ENCODE results near the gene DMD. TPM values are rescaled to one million over a fixed set of nuclear protein-coding genes. Genes with fewer than 3 reads are reported as not detected.

Gene DMD
- total and polyA plus RNA-seq, 2 donors (not counting 1 experiment from before 2014, with no cell fraction given) = 2.0 to 51.8 TPM

DNA sequence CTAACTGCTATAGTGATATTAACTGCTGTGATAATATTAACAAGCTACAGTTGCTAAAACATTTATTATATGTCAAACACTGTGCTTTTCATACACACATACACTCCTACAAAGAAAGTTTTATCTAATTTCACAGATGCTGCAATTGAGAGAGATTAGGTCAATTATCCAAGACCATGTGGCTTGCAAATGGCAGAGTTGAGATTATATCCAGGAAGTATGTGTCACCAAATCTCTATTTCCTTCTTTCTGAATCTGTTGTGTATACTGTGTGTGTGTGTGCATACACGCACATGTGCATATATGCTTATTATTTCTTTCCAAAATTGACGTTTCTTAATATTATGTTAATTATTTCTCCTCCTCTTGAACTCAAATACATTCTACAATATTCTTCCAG is 1363.6 kb downstream of the DMD start:
- no peak overlapping the region for H3K4me3 ChIP-seq (ENCODE audit: control extremely low read depth in 1 of 5, extremely low read depth in 1 of 5, insufficient read depth in 1 of 5, low read depth in 2 of 5, low read length in 4 of 5)
- ATAC-seq (ENCODE audit: low read depth) = no peak
- no peaks in the 10 kb centered on the region for H3K36me3 ChIP-seq (replicated peaks in 1 of 2; ENCODE audit: control extremely low read depth in 1 of 2, control insufficient read depth in 1 of 2, extremely low read depth in 1 of 2, insufficient read depth in 2 of 2, low read length in 1 of 2)
- intact Hi-C loops (cut with micrococcal nuclease) = no loop called here
- H3K4me2 ChIP-seq (replicated peaks; ENCODE audit: low read depth, low read length, poor library complexity, severe bottlenecking) = no peak overlapping the region
- no peak overlapping the region for H3K27ac ChIP-seq (ENCODE audit: low read length in 2 of 2)
- no peak overlapping the region for H2AFZ ChIP-seq (ENCODE audit: insufficient read depth, low read depth, low read length, poor library complexity, severe bottlenecking)
- no peaks in the 10 kb centered on the region for H3K4me1 Mint-ChIP-seq
- no peak overlapping the region for H3K9ac ChIP-seq (ENCODE audit: low read length)
- no peaks in the 10 kb centered on the region for H3K4me1 ChIP-seq (ENCODE audit: control insufficient read depth in 2 of 2, insufficient read depth in 2 of 2, low read length in 2 of 2)
- no peaks in the 10 kb centered on the region for H3K9me3 ChIP-seq (ENCODE audit: control extremely low read depth in 1 of 3, control insufficient read depth in 2 of 3, insufficient read depth in 1 of 3, low read length in 2 of 3)
- no peak overlapping the region for H3K4me3 Mint-ChIP-seq
- CTCF ChIA-PET = no interaction called here
- WGBS (ENCODE audit: insufficient coverage) = no CpG with 5 or more reads among the region's 2 CpGs
- no peaks in the 10 kb centered on the region for H3K27me3 Mint-ChIP-seq
- no peak for DNase-seq
- TF ChIP-seq, protein P1, sequence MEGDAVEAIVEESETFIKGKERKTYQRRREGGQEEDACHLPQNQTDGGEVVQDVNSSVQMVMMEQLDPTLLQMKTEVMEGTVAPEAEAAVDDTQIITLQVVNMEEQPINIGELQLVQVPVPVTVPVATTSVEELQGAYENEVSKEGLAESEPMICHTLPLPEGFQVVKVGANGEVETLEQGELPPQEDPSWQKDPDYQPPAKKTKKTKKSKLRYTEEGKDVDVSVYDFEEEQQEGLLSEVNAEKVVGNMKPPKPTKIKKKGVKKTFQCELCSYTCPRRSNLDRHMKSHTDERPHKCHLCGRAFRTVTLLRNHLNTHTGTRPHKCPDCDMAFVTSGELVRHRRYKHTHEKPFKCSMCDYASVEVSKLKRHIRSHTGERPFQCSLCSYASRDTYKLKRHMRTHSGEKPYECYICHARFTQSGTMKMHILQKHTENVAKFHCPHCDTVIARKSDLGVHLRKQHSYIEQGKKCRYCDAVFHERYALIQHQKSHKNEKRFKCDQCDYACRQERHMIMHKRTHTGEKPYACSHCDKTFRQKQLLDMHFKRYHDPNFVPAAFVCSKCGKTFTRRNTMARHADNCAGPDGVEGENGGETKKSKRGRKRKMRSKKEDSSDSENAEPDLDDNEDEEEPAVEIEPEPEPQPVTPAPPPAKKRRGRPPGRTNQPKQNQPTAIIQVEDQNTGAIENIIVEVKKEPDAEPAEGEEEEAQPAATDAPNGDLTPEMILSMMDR (IDR thresholded peaks at IDR 0.05) = no peak
- no peak for TF ChIP-seq EZH2 (IDR thresholded peaks at IDR 0.05; ENCODE audit: borderline replicate concordance, insufficient read depth, low read depth, low read length, poor library complexity, severe bottlenecking)
- POLR2A ChIA-PET = no interaction called here
- H3K9me3 Mint-ChIP-seq (ENCODE audit: insufficient read depth) = no peaks in the 10 kb centered on the region
- H3K79me2 ChIP-seq (ENCODE audit: control insufficient read depth, insufficient read depth, low read length) = no peaks in the 10 kb centered on the region
- no peaks in the 10 kb centered on the region for H3K27me3 ChIP-seq (replicated peaks in 1 of 4; ENCODE audit: control extremely low read depth in 1 of 4, control insufficient read depth in 3 of 4, insufficient read depth in 4 of 4, low read length in 3 of 4)
- no peak overlapping the region for H3K27ac Mint-ChIP-seq
- H4K20me1 ChIP-seq (ENCODE audit: control insufficient read depth, insufficient read depth, low read length, poor library complexity, severe bottlenecking) = no peaks in the 10 kb centered on the region

- Mint-ChIP-seq H3K27me3 (no peaks in the 10 kb centered on the region), H3K9me3 (ENCODE audit: insufficient read depth) (no peaks in the 10 kb centered on the region), H3K27ac (no peak overlapping the region), H3K4me1 (no peaks in the 10 kb centered on the region), H3K4me3 (no peak overlapping the region)
- DNase-seq (no peak), ATAC-seq (ENCODE audit: low read depth) (no peak)
- H3K4me2 ChIP-seq (replicated peaks; ENCODE audit: low read depth, low read length, poor library complexity, severe bottlenecking) = no peak overlapping the region
- no peak overlapping the region for H3K9ac ChIP-seq (ENCODE audit: low read length)
- no peaks in the 10 kb centered on the region for H3K27me3 ChIP-seq (replicated peaks in 1 of 4; ENCODE audit: control extremely low read depth in 1 of 4, control insufficient read depth in 3 of 4, insufficient read depth in 4 of 4, low read length in 3 of 4)
- H3K36me3 ChIP-seq (replicated peaks in 1 of 2; ENCODE audit: control extremely low read depth in 1 of 2, control insufficient read depth in 1 of 2, extremely low read depth in 1 of 2, insufficient read depth in 2 of 2, low read length in 1 of 2) = no peaks in the 10 kb centered on the region
- CTCF ChIA-PET = no interaction called here
- H3K4me1 ChIP-seq (ENCODE audit: control insufficient read depth in 2 of 2, insufficient read depth in 2 of 2, low read length in 2 of 2) = no peaks in the 10 kb centered on the region
- no peak overlapping the region for H2AFZ ChIP-seq (ENCODE audit: insufficient read depth, low read depth, low read length, poor library complexity, severe bottlenecking)
- H3K79me2 ChIP-seq (ENCODE audit: control insufficient read depth, insufficient read depth, low read length) = no peaks in the 10 kb centered on the region
- TF ChIP-seq, protein P1 (IDR thresholded peaks at IDR 0.05) = no peak
- TF ChIP-seq EZH2 (IDR thresholded peaks at IDR 0.05; ENCODE audit: borderline replicate concordance, insufficient read depth, low read depth, low read length, poor library complexity, severe bottlenecking) = no peak
- H3K9me3 ChIP-seq (ENCODE audit: control extremely low read depth in 1 of 3, control insufficient read depth in 2 of 3, insufficient read depth in 1 of 3, low read length in 2 of 3) = no peaks in the 10 kb centered on the region
- WGBS (ENCODE audit: insufficient coverage) = no CpG with 5 or more reads among the region's 1 CpG
- no peak overlapping the region for H3K27ac ChIP-seq (ENCODE audit: low read length in 2 of 2)
- intact Hi-C loops (cut with micrococcal nuclease) = no loop called here
- POLR2A ChIA-PET = no interaction called here
- H3K4me3 ChIP-seq (ENCODE audit: control extremely low read depth in 1 of 5, extremely low read depth in 1 of 5, insufficient read depth in 1 of 5, low read depth in 2 of 5, low read length in 4 of 5) = no peak overlapping the region
- H4K20me1 ChIP-seq (ENCODE audit: control insufficient read depth, insufficient read depth, low read length, poor library complexity, severe bottlenecking) = no peaks in the 10 kb centered on the region
Observed at GRCh38 chrX:31845003-31845402, 1366.3 kb downstream of the DMD start.
